Measurements from ENCODE around the gene ENC1.

DNA sequence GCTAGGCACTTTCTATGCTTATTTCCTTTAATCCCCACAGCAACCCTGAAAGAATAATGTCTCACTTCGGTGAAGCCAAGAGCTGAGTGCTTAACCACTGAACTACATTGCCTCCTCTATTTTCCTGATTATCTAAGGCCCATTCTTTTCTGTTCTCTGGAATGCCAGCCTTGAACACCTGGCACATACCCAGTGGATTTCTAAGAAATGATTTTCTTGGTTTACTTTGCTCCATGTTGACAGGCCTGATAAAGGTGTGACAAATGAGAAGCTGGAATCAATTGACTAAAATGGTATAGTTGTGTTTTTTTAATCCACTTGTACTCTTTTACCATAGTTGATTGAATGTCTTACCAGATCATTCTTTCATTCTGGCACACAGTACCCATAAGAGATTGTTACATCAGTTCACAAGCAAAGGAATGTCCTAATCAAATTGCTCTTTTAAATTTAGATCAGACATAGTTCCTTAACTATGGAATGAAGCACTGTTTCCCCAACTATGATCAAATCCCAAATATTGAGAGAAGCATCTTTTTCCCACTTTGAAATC, 9.0 kb upstream of the ENC1 start:
- no peak for TF ChIP-seq CTCF (conservative IDR thresholded peaks at IDR 0.05)
- TF ChIP-seq EZH2 (IDR thresholded peaks at IDR 0.05; ENCODE audit: low read depth) = no peak

Data from PC-9 (cell line).